GM12878 (cell line): ENCODE results near the gene IPPK. TPM values are rescaled to one million over a fixed set of nuclear protein-coding genes. Genes with fewer than 3 reads are reported as not detected.

ENCODE experiments used
- ATAC-seq: fragments of 200-7000 bp; cut with Tn5 transposase; 3 replicates; pipeline ENCODE4 v1.9.1; 2020; ENCODE audit warnings: mild to moderate bottlenecking, moderate library complexity
- BruUV-seq: library from RNA; stranded (reverse); fragments of 400-500 nt; replicated peaks from 2 replicates; lab custom pipeline; 2021; lab: Mats Ljungman, UMichigan
- CTCF ChIA-PET: fragments of 300-600 bp; sonication (Branson Sonifier 250); formaldehyde crosslinking; extraction: SDS; loops from one replicate; lab custom pipeline; 2021; ENCODE audit warnings: inconsistent platforms; lab: Yijun Ruan, JAX
- POLR2A ChIA-PET: fragments of 350-600 bp; formaldehyde crosslinking; extraction: SDS; loops from one replicate; lab custom pipeline; 2021; ENCODE audit warnings: inconsistent platforms; lab: Charles Lee
- RAD21 ChIA-PET: fragments of 300-600 bp; sonication (Branson Sonifier 250); formaldehyde crosslinking; loops from one replicate; lab custom pipeline; 2023; ENCODE audit warnings: antibody characterized with exemption; ENCODE audit not compliant: unreplicated experiment; lab: Charles Lee
- SMC1A ChIA-PET: fragments of 300-600 bp; sonication (Branson Sonifier 250); formaldehyde crosslinking; loops from one replicate; lab custom pipeline; 2023; ENCODE audit not compliant: unreplicated experiment, uncharacterized antibody; lab: Charles Lee
- DNase-seq: peaks from one replicate; pipeline ENCODE4 v3.0.0-alpha.2; 2011; ENCODE audit warnings: low read depth, low spot score
- FAIRE-seq: peaks from 3 replicates; lab custom pipeline; 2011; peaks lifted over from hg19 to GRCh38; lab: Jason Lieb, UNC
- H2AFZ ChIP-seq: 2 replicates; pipeline ENCODE4 v1.6.0; 2011; ENCODE audit warnings: low read depth, low read length, control low read depth; ENCODE audit not compliant: control insufficient read depth
- H3K27ac ChIP-seq: 2 replicates; pipeline ENCODE4 v1.5.1; 2011; ENCODE audit warnings: control low read depth; ENCODE audit not compliant: control insufficient read depth, insufficient read depth
- H3K27me3 ChIP-seq, 2 experiments: replicated peaks in 1 of 2; 2 replicates each; pipeline versions ENCODE4 v1.6.0 to v1.6.1; 2011; ENCODE audit warnings: low read length in 1 of 2; ENCODE audit not compliant: control insufficient read depth in 2 of 2, insufficient read depth in 2 of 2
- H3K36me3 ChIP-seq, 2 experiments: 2 replicates each; pipeline ENCODE4 v1.5.1; 2011; ENCODE audit warnings: low read length in 1 of 2; ENCODE audit not compliant: control insufficient read depth in 2 of 2, insufficient read depth in 2 of 2
- H3K4me1 ChIP-seq: 2 replicates; pipeline ENCODE4 v1.6.1; 2011; ENCODE audit warnings: mild to moderate bottlenecking, low read length, moderate library complexity, mixed read lengths; ENCODE audit not compliant: control insufficient read depth, insufficient read depth
- H3K4me2 ChIP-seq: 2 replicates; pipeline ENCODE4 v1.6.0; 2011; ENCODE audit warnings: control low read depth; ENCODE audit not compliant: control insufficient read depth, insufficient read depth
- H3K4me3 ChIP-seq: fragments of 200-600 bp; sonication (generic); 2 replicates; pipeline ENCODE4 v1.5.1; 2016
- H3K79me2 ChIP-seq: 2 replicates; pipeline ENCODE4 v1.6.0; 2011; ENCODE audit warnings: low read length; ENCODE audit not compliant: control insufficient read depth, insufficient read depth
- H3K9ac ChIP-seq: 2 replicates; pipeline ENCODE4 v1.8.0; 2011; ENCODE audit warnings: low read length, control low read depth, mixed read lengths; ENCODE audit not compliant: control insufficient read depth, insufficient read depth
- H3K9me3 ChIP-seq: replicated peaks from 3 replicates; pipeline ENCODE4 v1.5.1; 2011; ENCODE audit warnings: mild to moderate bottlenecking, low read length; ENCODE audit not compliant: control insufficient read depth, insufficient read depth
- H4K20me1 ChIP-seq: 2 replicates; pipeline ENCODE4 v1.6.0; 2011; ENCODE audit not compliant: control insufficient read depth, insufficient read depth
- BHLHE40 ChIP-seq, 2 experiments: fragments of 450-650 bp in 1 of 2; IDR thresholded peaks; 2 replicates each; pipeline ENCODE4 v1.6.1; 2011 to 2017; ENCODE audit warnings: low read depth in 2 of 2, borderline replicate concordance in 1 of 2, improper control_type of control experiment in 1 of 2, low read length in 1 of 2, mild to moderate bottlenecking in 1 of 2
- CBX5 ChIP-seq: sonication (generic); IDR thresholded peaks from 2 replicates; pipeline ENCODE4 v1.6.1; 2016; ENCODE audit warnings: low read depth, moderate library complexity, mild to moderate bottlenecking, inconsistent platforms
- CREM ChIP-seq: IDR thresholded peaks from 2 replicates; pipeline ENCODE4 v1.6.1; 2014; ENCODE audit warnings: antibody characterized with exemption, low read depth
- EED ChIP-seq: sonication (generic); IDR thresholded peaks from 2 replicates; pipeline ENCODE4 v1.6.1; 2016; ENCODE audit warnings: antibody characterized with exemption, low read depth
- KAT2A ChIP-seq: conservative IDR thresholded peaks from 2 replicates; pipeline ENCODE4 v1.6.1; 2011; ENCODE audit warnings: low read depth, low read length; ENCODE audit not compliant: control insufficient read depth
- MLLT1 ChIP-seq: fragments of 450-650 bp; IDR thresholded peaks from 2 replicates; pipeline ENCODE4 v1.6.1; 2016; ENCODE audit warnings: mild to moderate bottlenecking
- RAD51 ChIP-seq: fragments of 450-650 bp; IDR thresholded peaks from 2 replicates; pipeline ENCODE4 v1.6.1; 2016; ENCODE audit warnings: moderate library complexity, mild to moderate bottlenecking, inconsistent platforms
- SMARCA5 ChIP-seq: fragments of 450-650 bp; IDR thresholded peaks from 2 replicates; pipeline ENCODE4 v1.6.1; 2017; ENCODE audit warnings: mild to moderate bottlenecking
- SREBF2 ChIP-seq: IDR thresholded peaks from 2 replicates; pipeline ENCODE4 v1.6.1; 2012; ENCODE audit warnings: mild to moderate bottlenecking, low read length
- STAT1 ChIP-seq: fragments of 450-650 bp; conservative IDR thresholded peaks from 2 replicates; pipeline ENCODE4 v1.6.1; 2014; ENCODE audit warnings: antibody characterized with exemption, mild to moderate bottlenecking
- SUPT20H ChIP-seq: IDR thresholded peaks from 2 replicates; pipeline ENCODE4 v1.6.1; 2011; ENCODE audit warnings: low read depth, mild to moderate bottlenecking, low read length, moderate library complexity, borderline replicate concordance; ENCODE audit not compliant: control insufficient read depth
- YY1 ChIP-seq: IDR thresholded peaks from 2 replicates; pipeline ENCODE4 v1.6.1; 2011; ENCODE audit warnings: low read depth, mild to moderate bottlenecking, low read length
- ZBTB33 ChIP-seq: fragments of 450-650 bp; IDR thresholded peaks from 2 replicates; pipeline ENCODE4 v1.6.1; 2017; ENCODE audit warnings: mild to moderate bottlenecking
- WGBS: methylation state at CpG from one replicate; pipeline ENCODE4 v1.1.6; 2016; ENCODE audit warnings: low lambda C conversion rate; ENCODE audit not compliant: insufficient replicate concordance, insufficient coverage; ENCODE audit errors: missing lambda C conversion rate; 5-methylcytosine and 5-hydroxymethylcytosine counted together
- in situ Hi-C: fragments of 300-500 bp; cut with MboI; formaldehyde crosslinking; loops from 9 replicates; pipeline ENCODE4 v1.14.3; 2018; ENCODE audit warnings: mixed read lengths
- intact Hi-C: fragments of 100-400 bp; cut with micrococcal nuclease; formaldehyde crosslinking; loops from one replicate; pipeline ENCODE4 v1.14.2; 2022; ENCODE audit not compliant: unreplicated experiment
- polyA plus RNA-seq, 11 experiments: library from polyadenylated mRNA; depleted of rRNA in 4 of 11; unstranded in 6 of 11; stranded (reverse) in 5 of 11; fragments of >200 nt; fragmentation: Nextera tagmentation in 4 of 11; fragmentation: Illumina TruSeq in 1 of 11; extraction: Ambion mirVana in 4 of 11; extraction: Trizol in 1 of 11; gene quantifications; 1 replicate in 1 of 11; 2 replicates in 10 of 11; pipeline versions ENCODE4 v1.2.1 to v1.2.3, GENCODE V29; 2011 to 2016; ENCODE audit warnings: inconsistent platforms in 2 of 11, missing spikeins in 2 of 11, low read depth in 1 of 11
- total RNA-seq, 4 experiments: library from RNA; depleted of rRNA in 3 of 4; stranded (reverse); fragments of >200 nt in 3 of 4; fragmentation: Illumina TruSeq in 1 of 4; extraction: Trizol in 1 of 4; gene quantifications; 2 replicates each; pipeline versions ENCODE4 v1.2.1 to v1.2.3, GENCODE V29; 2013 to 2021

Gene IPPK
- total and polyA plus RNA-seq, 10 of the 15 experiments (the other 5 are each of a cell fraction or from before 2014, with no cell fraction given) = 2.1 to 22.1 (median 11.4) TPM

GRCh38 chr9:92659601-92660000 is 10.3 kb downstream of the IPPK start:
- peaks cover 15 to 20% of the 10 kb centered on the region in 2 experiments for H3K36me3 ChIP-seq
- no peak for TF ChIP-seq YY1
- no peak for TF ChIP-seq STAT1
- TF ChIP-seq SMARCA5 = no peak
- TF ChIP-seq MLLT1 = no peak
- TF ChIP-seq SREBF2 = no peak
- no peak for TF ChIP-seq EED
- no peak for TF ChIP-seq SUPT20H
- no peak for TF ChIP-seq RAD51
- no peak for TF ChIP-seq BHLHE40 (IDR thresholded peaks at IDR 0.05; ENCODE audit: borderline replicate concordance in 1 of 2, low read depth in 2 of 2, low read length in 1 of 2)
- no peak for TF ChIP-seq CBX5
- TF ChIP-seq CREM = no peak
- TF ChIP-seq ZBTB33 = no peak
- no peak for TF ChIP-seq KAT2A
- TF ChIP-seq, all 136 proteins: peak for 0
- WGBS = 97% methylated on average over 10 of the region's 10 CpGs
- Histone ChIP-seq H3K9me3 (no peaks in the 10 kb centered on the region), H3K4me3 (no peak overlapping the region), H4K20me1 (peaks cover 5% of the 10 kb centered on the region; the same call in 1 of the 2 replicates), H3K27ac (no peak overlapping the region), H3K27me3 (no peaks in the 10 kb centered on the region), H3K4me1 (peaks cover 5% of the 10 kb centered on the region), H3K9ac (no peak overlapping the region), H3K4me2 (no peak overlapping the region), H2AFZ (no peak overlapping the region), H3K79me2 (peaks cover 19% of the 10 kb centered on the region)
- RAD21 ChIA-PET = no interaction called here
- BruUV-seq = no TSS peak
- no peak for ATAC-seq
- no peak for FAIRE-seq
- in situ Hi-C loops = no loop called here
- SMC1A ChIA-PET = interaction anchor here (1.5 kb wide), 1 partner anchor 21 kb away, joined by 4 read pairs; no protein-coding TSS in a partner anchor
- no peak for DNase-seq
- POLR2A ChIA-PET = interaction anchor here (0.6 kb wide), 1 partner anchor 29 kb away, joined by 3 read pairs; no protein-coding TSS in a partner anchor
- intact Hi-C loops = no loop called here
- CTCF ChIA-PET = no interaction called here
